WERI-Rb-1 (cell line): Measurements from ENCODE around the gene RHOH.

Experiments
- DNase-seq: peaks from one replicate; pipeline ENCODE4 v3.0.0-alpha.2; 2020
- H3K27ac ChIP-seq: fragments of 250-450 bp; sonication (Bioruptor Pico); 2 replicates; pipeline ENCODE4 v1.5.1; 2020; ENCODE audit warnings: mild to moderate bottlenecking, moderate library complexity
- H3K27me3 ChIP-seq: fragments of 250-450 bp; sonication (Bioruptor Pico); 2 replicates; pipeline ENCODE4 v1.5.1; 2021; ENCODE audit warnings: mild to moderate bottlenecking, low read depth, moderate library complexity; ENCODE audit not compliant: insufficient read depth, severe bottlenecking
- H3K36me3 ChIP-seq: fragments of 250-450 bp; sonication (Bioruptor Pico); 2 replicates; pipeline ENCODE4 v1.5.1; 2020; ENCODE audit warnings: mild to moderate bottlenecking, moderate library complexity
- H3K4me3 ChIP-seq: 2 replicates; pipeline ENCODE4 v1.5.1; 2011; ENCODE audit warnings: low read depth, mild to moderate bottlenecking, control low read depth, low read length
- H3K9me3 ChIP-seq: fragments of 250-450 bp; sonication (Bioruptor Pico); 2 replicates; pipeline ENCODE4 v1.5.1; 2021; ENCODE audit warnings: mild to moderate bottlenecking, moderate library complexity; ENCODE audit not compliant: severe bottlenecking
- TF ChIP-seq, protein P1 (sequence below): IDR thresholded peaks from 2 replicates; pipeline ENCODE4 v1.5.1; 2011; ENCODE audit warnings: low read depth, mild to moderate bottlenecking, control low read depth, inconsistent platforms, low read length

RHOH gene

DNA sequence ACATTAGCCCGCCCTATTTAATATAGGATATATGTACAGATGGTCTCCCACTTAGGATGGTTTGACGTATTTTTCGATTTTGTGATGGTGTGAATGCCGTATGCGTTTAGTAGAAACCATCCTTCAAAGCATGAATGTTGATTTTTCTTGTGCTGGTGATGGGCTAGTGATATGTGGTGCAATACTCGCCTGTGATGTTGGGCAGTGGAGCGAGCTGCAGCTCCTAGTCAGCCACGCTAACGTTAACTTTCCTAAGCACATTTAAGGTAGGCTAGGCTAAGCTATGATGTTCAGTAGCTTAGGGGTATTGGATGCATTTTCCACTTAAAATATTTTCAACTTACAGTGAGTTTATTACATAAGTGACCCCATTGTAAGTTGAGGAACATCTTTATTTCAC is 36.6 kb upstream of the RHOH start:
- DNase-seq = no peak
- Histone ChIP-seq H3K27ac (no peak overlapping the region), H3K36me3 (peaks cover 8% of the 10 kb centered on the region), H3K9me3 (no peaks in the 10 kb centered on the region), H3K4me3 (no peak overlapping the region), H3K27me3 (no peaks in the 10 kb centered on the region)
- TF ChIP-seq, protein P1, sequence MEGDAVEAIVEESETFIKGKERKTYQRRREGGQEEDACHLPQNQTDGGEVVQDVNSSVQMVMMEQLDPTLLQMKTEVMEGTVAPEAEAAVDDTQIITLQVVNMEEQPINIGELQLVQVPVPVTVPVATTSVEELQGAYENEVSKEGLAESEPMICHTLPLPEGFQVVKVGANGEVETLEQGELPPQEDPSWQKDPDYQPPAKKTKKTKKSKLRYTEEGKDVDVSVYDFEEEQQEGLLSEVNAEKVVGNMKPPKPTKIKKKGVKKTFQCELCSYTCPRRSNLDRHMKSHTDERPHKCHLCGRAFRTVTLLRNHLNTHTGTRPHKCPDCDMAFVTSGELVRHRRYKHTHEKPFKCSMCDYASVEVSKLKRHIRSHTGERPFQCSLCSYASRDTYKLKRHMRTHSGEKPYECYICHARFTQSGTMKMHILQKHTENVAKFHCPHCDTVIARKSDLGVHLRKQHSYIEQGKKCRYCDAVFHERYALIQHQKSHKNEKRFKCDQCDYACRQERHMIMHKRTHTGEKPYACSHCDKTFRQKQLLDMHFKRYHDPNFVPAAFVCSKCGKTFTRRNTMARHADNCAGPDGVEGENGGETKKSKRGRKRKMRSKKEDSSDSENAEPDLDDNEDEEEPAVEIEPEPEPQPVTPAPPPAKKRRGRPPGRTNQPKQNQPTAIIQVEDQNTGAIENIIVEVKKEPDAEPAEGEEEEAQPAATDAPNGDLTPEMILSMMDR = no peak

DNA sequence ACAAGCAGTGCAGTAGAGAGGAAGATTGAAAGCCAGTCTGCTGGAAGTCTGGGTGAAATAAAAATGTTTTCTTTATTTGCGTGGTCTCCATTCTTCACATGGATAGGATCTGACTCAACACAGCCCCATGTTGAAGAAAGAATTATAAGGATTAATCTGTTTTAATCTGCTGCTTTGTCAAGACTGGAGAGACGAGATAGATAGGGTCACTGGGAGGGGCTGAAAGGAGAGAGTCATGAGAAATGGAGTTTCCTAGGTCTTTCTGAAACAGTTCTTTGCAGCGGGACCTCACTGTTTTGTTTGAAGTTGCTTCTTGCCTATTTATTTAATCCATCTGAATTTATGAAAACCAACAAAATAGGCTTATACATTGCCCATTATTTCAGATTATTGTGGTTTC is 32.4 kb upstream of the RHOH start:
- DNase-seq = peak; percentile 34

DNA sequence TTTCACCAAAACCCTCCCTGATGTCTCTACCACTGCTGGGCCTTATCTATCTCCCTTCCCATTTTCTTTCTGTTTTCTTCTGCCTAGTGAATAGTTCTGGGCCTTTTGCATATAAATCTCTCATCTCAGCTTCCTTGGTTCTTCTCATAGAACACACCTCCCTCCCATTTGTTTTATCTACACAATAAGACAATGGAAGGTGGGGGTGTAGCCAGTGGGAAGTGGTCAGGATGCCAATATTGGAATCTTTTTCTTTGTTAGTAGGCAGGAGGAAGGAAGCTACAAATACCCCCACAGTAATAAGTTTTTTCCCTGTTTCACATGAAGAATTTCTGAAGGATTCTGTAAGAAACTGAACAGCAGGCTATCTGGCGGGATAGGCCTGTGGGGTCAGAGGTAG is 30.9 kb upstream of the RHOH start:
- no peak overlapping the region for H3K4me3 ChIP-seq
- TF ChIP-seq, protein P1 = no peak

More for the DNA sequence above, 32.4 kb upstream of the RHOH start:
- Histone ChIP-seq H3K27ac (peak overlapping the region; percentile 21; the same call in 1 of the 2 replicates), H3K27me3 (no peaks in the 10 kb centered on the region), H3K4me3 (no peak overlapping the region), H3K36me3 (peaks cover 5% of the 10 kb centered on the region), H3K9me3 (peaks cover 4% of the 10 kb centered on the region)
- TF ChIP-seq, protein P1 = no peak

GRCh38 chr4:40168070-40168469 is 28.8 kb upstream of the RHOH start:
- no peak for DNase-seq
- H3K36me3 ChIP-seq = 0 out of 2 replicates have a peak, but pooled peaks cover 2% of the 10 kb centered on the region
- no peak overlapping the region for H3K27ac ChIP-seq
- TF ChIP-seq, protein P1 = no peak
- H3K9me3 ChIP-seq = peaks cover 4% of the 10 kb centered on the region
- no peaks in the 10 kb centered on the region for H3K27me3 ChIP-seq
- no peak overlapping the region for H3K4me3 ChIP-seq

More for the DNA sequence above, 30.9 kb upstream of the RHOH start:
- no peak for DNase-seq
- Histone ChIP-seq H3K36me3 (peaks cover 5% of the 10 kb centered on the region), H3K9me3 (peaks cover 4% of the 10 kb centered on the region), H3K27me3 (no peaks in the 10 kb centered on the region), H3K27ac (no peak overlapping the region)

- Histone ChIP-seq H3K4me3 (no peak overlapping the region), H3K27ac (no peak overlapping the region), H3K9me3 (peaks cover 4% of the 10 kb centered on the region), H3K27me3 (no peaks in the 10 kb centered on the region), H3K36me3 (0 out of 2 replicates have a peak, but pooled peaks cover 2% of the 10 kb centered on the region)
- no peak for DNase-seq
- TF ChIP-seq, protein P1 = no peak
These were observed 26.2 kb upstream of the RHOH start for GRCh38 chr4:40170588-40170987.

DNA sequence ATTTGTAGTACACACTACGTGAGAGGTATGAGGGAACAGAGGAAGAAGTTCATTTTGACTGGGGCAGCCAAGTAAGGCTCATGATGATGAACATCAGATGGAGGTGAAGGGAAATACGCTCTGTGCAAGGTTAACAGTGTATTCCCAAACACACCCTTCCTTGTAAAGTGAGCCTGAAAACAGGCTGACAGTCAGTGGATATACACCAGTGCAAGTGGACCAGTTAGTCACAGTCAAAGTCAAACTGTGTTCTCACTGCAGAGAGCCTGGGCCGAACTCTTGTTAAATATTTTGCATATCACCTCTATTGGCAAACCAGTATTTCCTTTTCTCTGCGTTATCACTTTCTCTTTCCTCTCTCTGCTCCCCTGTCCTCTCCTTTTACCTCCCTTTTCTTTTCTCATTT is 23.4 kb upstream of the RHOH start:
- H3K36me3 ChIP-seq = no peaks in the 10 kb centered on the region
- H3K4me3 ChIP-seq = no peak overlapping the region
- no peaks in the 10 kb centered on the region for H3K9me3 ChIP-seq
- TF ChIP-seq, protein P1 = no peak
- H3K27ac ChIP-seq = no peak overlapping the region
- no peaks in the 10 kb centered on the region for H3K27me3 ChIP-seq
- no peak for DNase-seq
